Measurements from ENCODE around the gene BTD. TPM values are rescaled to one million over a fixed set of nuclear protein-coding genes. Genes with fewer than 3 reads are reported as not detected.

BTD gene
- polyA plus RNA-seq, 2 of the 4 experiments (the other 2 are of a cell fraction), result 17.6 to 17.8 TPM

DNA sequence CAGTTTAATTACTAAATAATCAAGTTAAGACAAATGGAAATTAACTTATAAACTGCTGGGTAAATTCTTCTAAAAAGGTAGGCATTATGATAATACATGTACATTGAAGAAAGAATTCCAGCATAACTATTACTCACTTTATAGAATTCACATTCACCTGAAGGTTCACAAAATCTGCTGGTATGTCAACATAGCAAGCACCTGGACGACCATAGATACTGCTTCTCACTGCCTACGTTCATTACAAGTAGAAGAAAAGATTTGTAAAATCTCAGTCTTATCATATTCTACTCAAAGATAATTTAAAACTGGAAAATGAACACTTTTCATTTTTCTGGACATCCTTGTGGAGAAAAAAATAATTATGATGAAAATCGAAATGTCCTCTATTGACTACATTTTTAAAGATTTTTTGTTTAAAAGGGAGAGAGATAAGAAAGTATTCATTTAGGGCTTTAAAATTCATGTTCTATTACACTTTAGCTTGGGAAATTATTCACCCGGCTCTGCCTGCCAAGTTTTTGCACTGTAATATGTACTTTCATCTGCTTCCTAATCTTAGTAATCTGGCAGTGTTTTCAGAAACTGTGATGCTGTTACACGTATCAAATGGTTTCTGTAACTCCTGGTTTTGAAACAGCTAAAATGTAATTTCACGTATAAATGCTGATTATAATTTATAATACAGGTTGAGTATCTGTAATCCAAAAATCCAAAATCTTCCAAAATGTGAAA is 16.3 kb upstream of the BTD start (continued):
- TF ChIP-seq RCOR1 (IDR thresholded peaks at IDR 0.05; ENCODE audit: low read depth, low read length) (no peak), CHD2 (IDR thresholded peaks at IDR 0.05; ENCODE audit: low read length, partially characterized antibody) (no peak), FOXS1 (CRISPR knock-in tag; IDR thresholded peaks at IDR 0.05) (no peak)
- TF ChIP-seq, protein P1, sequence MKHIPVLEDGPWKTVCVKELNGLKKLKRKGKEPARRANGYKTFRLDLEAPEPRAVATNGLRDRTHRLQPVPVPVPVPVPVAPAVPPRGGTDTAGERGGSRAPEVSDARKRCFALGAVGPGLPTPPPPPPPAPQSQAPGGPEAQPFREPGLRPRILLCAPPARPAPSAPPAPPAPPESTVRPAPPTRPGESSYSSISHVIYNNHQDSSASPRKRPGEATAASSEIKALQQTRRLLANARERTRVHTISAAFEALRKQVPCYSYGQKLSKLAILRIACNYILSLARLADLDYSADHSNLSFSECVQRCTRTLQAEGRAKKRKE (CRISPR knock-in tag; IDR thresholded peaks at IDR 0.05; ENCODE audit: low read depth), result no peak

DNA sequence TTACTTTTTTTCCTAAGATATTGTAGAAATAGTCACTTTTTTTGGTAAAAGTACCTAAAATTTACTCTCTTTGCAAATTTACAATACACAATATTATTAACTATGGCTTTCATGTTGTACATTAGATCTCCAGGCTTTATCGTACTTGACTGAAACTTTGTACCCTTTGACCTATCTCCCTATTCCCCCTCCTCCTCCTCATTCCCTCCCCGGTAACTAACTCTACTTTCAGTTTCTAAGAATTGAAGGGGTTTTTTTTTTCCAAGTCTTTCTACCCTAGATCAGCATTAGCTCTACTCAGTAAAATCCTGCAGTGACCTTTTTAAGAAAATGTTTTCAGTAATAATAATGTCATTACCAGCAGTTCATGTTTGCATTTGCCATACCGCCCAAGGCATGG is 10.3 kb upstream of the BTD start:
- WGBS (ENCODE audit: missing lambda C conversion rate), result 90% methylated on average over 3 of the region's 3 CpGs
- FAIRE-seq (no peak), ATAC-seq (no peak), DNase-seq (ENCODE audit: low read depth in 1 of 2, low spot score in 1 of 2) (no peak)
- TF ChIP-seq RNF2 (IDR thresholded peaks at IDR 0.05; ENCODE audit: borderline replicate concordance, low read depth), result no peak
- TF ChIP-seq HOXB5 (CRISPR knock-in tag; IDR thresholded peaks at IDR 0.05), result no peak
- TF ChIP-seq, protein P2, sequence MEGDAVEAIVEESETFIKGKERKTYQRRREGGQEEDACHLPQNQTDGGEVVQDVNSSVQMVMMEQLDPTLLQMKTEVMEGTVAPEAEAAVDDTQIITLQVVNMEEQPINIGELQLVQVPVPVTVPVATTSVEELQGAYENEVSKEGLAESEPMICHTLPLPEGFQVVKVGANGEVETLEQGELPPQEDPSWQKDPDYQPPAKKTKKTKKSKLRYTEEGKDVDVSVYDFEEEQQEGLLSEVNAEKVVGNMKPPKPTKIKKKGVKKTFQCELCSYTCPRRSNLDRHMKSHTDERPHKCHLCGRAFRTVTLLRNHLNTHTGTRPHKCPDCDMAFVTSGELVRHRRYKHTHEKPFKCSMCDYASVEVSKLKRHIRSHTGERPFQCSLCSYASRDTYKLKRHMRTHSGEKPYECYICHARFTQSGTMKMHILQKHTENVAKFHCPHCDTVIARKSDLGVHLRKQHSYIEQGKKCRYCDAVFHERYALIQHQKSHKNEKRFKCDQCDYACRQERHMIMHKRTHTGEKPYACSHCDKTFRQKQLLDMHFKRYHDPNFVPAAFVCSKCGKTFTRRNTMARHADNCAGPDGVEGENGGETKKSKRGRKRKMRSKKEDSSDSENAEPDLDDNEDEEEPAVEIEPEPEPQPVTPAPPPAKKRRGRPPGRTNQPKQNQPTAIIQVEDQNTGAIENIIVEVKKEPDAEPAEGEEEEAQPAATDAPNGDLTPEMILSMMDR (IDR thresholded peaks at IDR 0.05), result no peak
- TF ChIP-seq ESRRA (IDR thresholded peaks at IDR 0.05; ENCODE audit: borderline replicate concordance, low read length), result no peak
- no peak for TF ChIP-seq JUN (IDR thresholded peaks at IDR 0.05)
- TF ChIP-seq GATA3 (IDR thresholded peaks at IDR 0.05; ENCODE audit: borderline replicate concordance), result no peak
- no peak for TF ChIP-seq ZC3H11A (IDR thresholded peaks at IDR 0.05)
- TF ChIP-seq, protein P3, sequence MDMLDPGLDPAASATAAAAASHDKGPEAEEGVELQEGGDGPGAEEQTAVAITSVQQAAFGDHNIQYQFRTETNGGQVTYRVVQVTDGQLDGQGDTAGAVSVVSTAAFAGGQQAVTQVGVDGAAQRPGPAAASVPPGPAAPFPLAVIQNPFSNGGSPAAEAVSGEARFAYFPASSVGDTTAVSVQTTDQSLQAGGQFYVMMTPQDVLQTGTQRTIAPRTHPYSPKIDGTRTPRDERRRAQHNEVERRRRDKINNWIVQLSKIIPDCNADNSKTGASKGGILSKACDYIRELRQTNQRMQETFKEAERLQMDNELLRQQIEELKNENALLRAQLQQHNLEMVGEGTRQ (IDR thresholded peaks at IDR 0.05), result no peak
- no peak for TF ChIP-seq POLR2AphosphoS2 (conservative IDR thresholded peaks at IDR 0.05; ENCODE audit: low read length)
- TF ChIP-seq, protein P4, sequence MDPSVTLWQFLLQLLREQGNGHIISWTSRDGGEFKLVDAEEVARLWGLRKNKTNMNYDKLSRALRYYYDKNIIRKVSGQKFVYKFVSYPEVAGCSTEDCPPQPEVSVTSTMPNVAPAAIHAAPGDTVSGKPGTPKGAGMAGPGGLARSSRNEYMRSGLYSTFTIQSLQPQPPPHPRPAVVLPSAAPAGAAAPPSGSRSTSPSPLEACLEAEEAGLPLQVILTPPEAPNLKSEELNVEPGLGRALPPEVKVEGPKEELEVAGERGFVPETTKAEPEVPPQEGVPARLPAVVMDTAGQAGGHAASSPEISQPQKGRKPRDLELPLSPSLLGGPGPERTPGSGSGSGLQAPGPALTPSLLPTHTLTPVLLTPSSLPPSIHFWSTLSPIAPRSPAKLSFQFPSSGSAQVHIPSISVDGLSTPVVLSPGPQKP (IDR thresholded peaks at IDR 0.05; ENCODE audit: low read depth, low read length), result no peak
- TF ChIP-seq TP53 (CRISPR knock-in tag; IDR thresholded peaks at IDR 0.05), result no peak
- TF ChIP-seq TFCP2L1 (CRISPR knock-in tag; IDR thresholded peaks at IDR 0.05), result no peak
- ChIA-PET CTCF (interaction anchor here (3.0 kb wide), 1 partner anchor 10 kb away, joined by 9 read pairs; the partner anchor contains the start of genes BTD and HACL1), POLR2A (no interaction called here)
- Histone ChIP-seq H3K9me3 (no peaks in the 10 kb centered on the region), H3K27ac (no peak overlapping the region), H3K4me3 (no peak overlapping the region), H3K4me1 (no peaks in the 10 kb centered on the region), H3K4me2 (no peak overlapping the region)

DNA sequence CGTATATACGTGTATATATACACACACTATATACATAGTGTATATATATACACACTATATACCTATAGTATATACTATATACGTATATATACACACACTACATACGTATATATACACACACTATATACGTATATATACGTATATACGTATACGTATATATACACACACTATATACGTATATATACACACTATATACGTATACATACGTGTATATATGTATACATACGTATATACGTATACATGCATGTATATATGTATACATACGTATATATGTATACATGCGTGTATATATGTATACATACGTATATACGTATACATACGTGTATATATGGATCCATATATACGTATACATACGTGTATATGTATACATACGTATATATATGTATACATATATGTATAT is 9.6 kb upstream of the BTD start:
- ATAC-seq (no peak), DNase-seq (ENCODE audit: low read depth in 1 of 2, low spot score in 1 of 2) (no peak), FAIRE-seq (no peak)
- Histone ChIP-seq H3K9me3 (no peaks in the 10 kb centered on the region), H3K4me1 (no peaks in the 10 kb centered on the region), H3K27ac (no peak overlapping the region), H3K4me2 (no peak overlapping the region), H3K4me3 (no peak overlapping the region)
- TF ChIP-seq, protein P4 (IDR thresholded peaks at IDR 0.05; ENCODE audit: low read depth, low read length), result no peak
- TF ChIP-seq SREBF2 (IDR thresholded peaks at IDR 0.05) (no peak), CBX2 (IDR thresholded peaks at IDR 0.05; ENCODE audit: borderline replicate concordance, low read depth) (no peak), RAD21 (conservative IDR thresholded peaks at IDR 0.05 in 1 of 2, IDR thresholded peaks at IDR 0.05 in 1 of 2) (no peak), EHMT2 (IDR thresholded peaks at IDR 0.05; ENCODE audit: low read depth) (no peak), CHD2 (IDR thresholded peaks at IDR 0.05; ENCODE audit: low read length, partially characterized antibody) (no peak)
- TF ChIP-seq, protein P1 (CRISPR knock-in tag; IDR thresholded peaks at IDR 0.05; ENCODE audit: low read depth), result no peak
- POLR2A ChIA-PET, result no interaction called here
- CTCF ChIA-PET, result no interaction called here
- WGBS (ENCODE audit: missing lambda C conversion rate), result 90% methylated on average over 21 of the region's 21 CpGs
